Osteoblast (primary cell): ENCODE results near the gene PPP2R5B. TPM values are rescaled to one million over a fixed set of nuclear protein-coding genes. Genes with fewer than 3 reads are reported as not detected.
A peak's percentile ranks its signal among the peaks of the same experiment; 100 is the strongest.

ENCODE experiments used
- DNase-seq: peaks from one replicate; pipeline ENCODE4 v3.0.0; 2011; ENCODE audit warnings: low spot score, mixed read lengths; ENCODE audit not compliant: insufficient read length; ENCODE audit errors: missing footprints
- H2AFZ ChIP-seq: 2 replicates; pipeline ENCODE4 v1.6.0; 2011; ENCODE audit warnings: mild to moderate bottlenecking, low read length
- H3K27ac ChIP-seq: 2 replicates; pipeline ENCODE4 v1.5.1; 2011; ENCODE audit warnings: mild to moderate bottlenecking, low read depth, low read length, moderate library complexity
- H3K27me3 ChIP-seq: 2 replicates; pipeline ENCODE4 v1.6.0; 2012; ENCODE audit warnings: mild to moderate bottlenecking, control low read depth, inconsistent platforms, low read length, moderate library complexity; ENCODE audit not compliant: insufficient read depth
- H3K36me3 ChIP-seq: 2 replicates; pipeline ENCODE4 v1.5.1; 2011; ENCODE audit warnings: mild to moderate bottlenecking, low read length, control low read depth, moderate library complexity; ENCODE audit not compliant: insufficient read depth
- H3K4me1 ChIP-seq: 2 replicates; pipeline ENCODE4 v1.5.1; 2011; ENCODE audit warnings: mild to moderate bottlenecking, low read length, control low read depth, moderate library complexity; ENCODE audit not compliant: insufficient read depth
- H3K4me2 ChIP-seq: 2 replicates; pipeline ENCODE4 v1.6.0; 2011; ENCODE audit warnings: mild to moderate bottlenecking, low read length; ENCODE audit not compliant: insufficient read depth
- H3K4me3 ChIP-seq: fragments of 200-600 bp; sonication (generic); 3 replicates; pipeline ENCODE4 v1.5.1; 2012; ENCODE audit warnings: mild to moderate bottlenecking, low read length, inconsistent platforms; ENCODE audit not compliant: insufficient read depth
- H3K79me2 ChIP-seq: 2 replicates; pipeline ENCODE4 v1.6.0; 2012; ENCODE audit warnings: mild to moderate bottlenecking, low read length, control low read depth, inconsistent platforms; ENCODE audit not compliant: insufficient read depth
- H3K9me3 ChIP-seq: 2 replicates; pipeline ENCODE4 v1.5.1; 2011; ENCODE audit warnings: low read depth, low read length, control low read depth
- H4K20me1 ChIP-seq: 2 replicates; pipeline ENCODE4 v1.6.0; 2012; ENCODE audit warnings: mild to moderate bottlenecking, low read length, control low read depth; ENCODE audit not compliant: insufficient read depth
- CTCF ChIP-seq: IDR thresholded peaks from 2 replicates; pipeline ENCODE4 v1.5.1; 2011; ENCODE audit warnings: mild to moderate bottlenecking, low read depth, low read length, moderate library complexity; ENCODE audit errors: extremely low read depth
- total RNA-seq: library from RNA; depleted of rRNA; stranded (reverse); fragments of >200 nt; gene quantifications from 2 replicates; pipeline ENCODE4 v1.2.3, GENCODE V29; 2012

Gene PPP2R5B
- total RNA-seq, 1 donor: 6.2 TPM

DNA sequence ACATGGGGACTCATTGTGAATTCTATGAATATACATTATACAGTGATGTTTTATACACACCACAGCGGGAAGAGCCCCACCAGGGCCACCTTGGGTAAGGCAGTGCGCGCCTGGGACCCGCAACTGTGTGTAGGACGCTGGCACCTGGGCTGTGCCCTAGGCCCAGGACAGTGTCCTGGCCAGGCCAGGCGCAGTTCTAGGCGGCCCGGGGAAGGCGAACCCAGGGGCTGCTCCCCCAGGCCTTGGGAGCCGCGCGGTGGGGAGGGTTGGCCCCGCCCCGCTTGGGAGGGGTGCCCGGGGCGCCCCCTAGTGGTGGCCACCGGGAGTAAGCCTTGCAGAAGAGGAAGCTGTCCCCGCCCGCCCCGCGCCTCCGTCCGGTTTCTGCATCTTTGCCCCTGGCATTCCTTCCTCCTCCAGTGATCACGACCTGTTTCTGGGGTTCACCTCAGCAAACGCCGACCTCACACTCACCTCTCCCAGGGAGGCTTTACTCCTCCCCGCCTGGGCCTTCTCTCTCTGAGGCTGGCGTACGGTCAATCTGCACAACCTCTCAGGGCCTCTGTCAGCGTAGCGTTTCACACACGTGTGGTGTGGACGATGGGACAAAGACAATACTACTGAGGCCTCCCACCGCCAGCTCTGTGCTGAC is 36.6 kb upstream of the PPP2R5B start:
- H4K20me1 ChIP-seq: no peaks in the 10 kb centered on the region
- peak overlapping the region; percentile 74 for H3K4me2 ChIP-seq
- H3K27ac ChIP-seq: no peak overlapping the region
- H3K4me3 ChIP-seq: peak overlapping the region; percentile 62
- peak; percentile 99 for DNase-seq
- no peaks in the 10 kb centered on the region for H3K79me2 ChIP-seq
- TF ChIP-seq CTCF: peak; percentile 76
- H3K4me1 ChIP-seq: peaks cover 10% of the 10 kb centered on the region
- no peaks in the 10 kb centered on the region for H3K36me3 ChIP-seq
- no peaks in the 10 kb centered on the region for H3K9me3 ChIP-seq
- no peaks in the 10 kb centered on the region for H3K27me3 ChIP-seq
- H2AFZ ChIP-seq: peak overlapping the region; percentile 92

- peak overlapping the region; percentile 74 for H3K4me2 ChIP-seq
- no peaks in the 10 kb centered on the region for H3K27me3 ChIP-seq
- no peaks in the 10 kb centered on the region for H3K79me2 ChIP-seq
- no peak overlapping the region for H3K27ac ChIP-seq
- no peaks in the 10 kb centered on the region for H3K9me3 ChIP-seq
- H2AFZ ChIP-seq: peak overlapping the region; percentile 92
- H3K36me3 ChIP-seq: no peaks in the 10 kb centered on the region
- no peak overlapping the region for H3K4me3 ChIP-seq
- no peaks in the 10 kb centered on the region for H4K20me1 ChIP-seq
- peaks cover 10% of the 10 kb centered on the region for H3K4me1 ChIP-seq
- no peak for DNase-seq
- no peak for TF ChIP-seq CTCF
Observed at GRCh38 chr11:64888406-64888728, 36.1 kb upstream of the PPP2R5B start.

GRCh38 chr11:64888729-64889511 is 35.6 kb upstream of the PPP2R5B start:
- no peak overlapping the region for H3K4me3 ChIP-seq
- H3K27ac ChIP-seq: no peak overlapping the region
- no peak for TF ChIP-seq CTCF
- no peaks in the 10 kb centered on the region for H3K27me3 ChIP-seq
- H4K20me1 ChIP-seq: no peaks in the 10 kb centered on the region
- no peaks in the 10 kb centered on the region for H3K9me3 ChIP-seq
- no peaks in the 10 kb centered on the region for H3K79me2 ChIP-seq
- H3K4me1 ChIP-seq: peaks cover 10% of the 10 kb centered on the region
- no peak overlapping the region for H2AFZ ChIP-seq
- H3K36me3 ChIP-seq: no peaks in the 10 kb centered on the region
- H3K4me2 ChIP-seq: no peak overlapping the region
- no peak for DNase-seq

- peaks cover 5% of the 10 kb centered on the region for H3K36me3 ChIP-seq
- TF ChIP-seq CTCF: no peak
- H3K4me3 ChIP-seq: no peak overlapping the region
- H3K4me1 ChIP-seq: peaks cover 5% of the 10 kb centered on the region
- H3K27ac ChIP-seq: no peak overlapping the region
- no peaks in the 10 kb centered on the region for H4K20me1 ChIP-seq
- H3K27me3 ChIP-seq: no peaks in the 10 kb centered on the region
- H3K9me3 ChIP-seq: no peaks in the 10 kb centered on the region
- DNase-seq: no peak
- H3K79me2 ChIP-seq: no peaks in the 10 kb centered on the region
- no peak overlapping the region for H2AFZ ChIP-seq
- no peak overlapping the region for H3K4me2 ChIP-seq
Observed at GRCh38 chr11:64890522-64890939, 34.0 kb upstream of the PPP2R5B start.
